K562 (cell line): ENCODE measurements around the gene CBY3. TPM values are rescaled to one million over a fixed set of nuclear protein-coding genes. Genes with fewer than 3 reads are reported as not detected.

ENCODE experiments used
- CBFA2T3 ChIP-seq: fragments of 450-650 bp; IDR thresholded peaks from 2 replicates; pipeline ENCODE4 v1.6.1; 2017
- CXXC5 ChIP-seq: fragments of 250-450 bp; sonication (Bioruptor Pico); IDR thresholded peaks from 2 replicates; pipeline ENCODE4 v1.8.0; 2022; ENCODE audit warnings: inconsistent platforms, mild to moderate bottlenecking, moderate library complexity
- ETS2 ChIP-seq: IDR thresholded peaks from 2 replicates; pipeline ENCODE4 v1.6.1; 2016; ENCODE audit warnings: borderline replicate concordance, missing genetic modification characterization, mild to moderate bottlenecking, moderate library complexity, missing compliant biosample characterization; ENCODE audit not compliant: poor library complexity, severe bottlenecking
- EWSR1 ChIP-seq: fragments of 450-650 bp; IDR thresholded peaks from 2 replicates; pipeline ENCODE4 v1.6.1; 2018; ENCODE audit warnings: borderline replicate concordance, mild to moderate bottlenecking, low read depth, moderate library complexity; ENCODE audit not compliant: partially characterized antibody
- EZH2 ChIP-seq: IDR thresholded peaks from 2 replicates; pipeline ENCODE4 v1.6.1; 2012; ENCODE audit warnings: low read depth, mild to moderate bottlenecking, inconsistent platforms, low read length, borderline replicate concordance
- GATA2 ChIP-seq: sonication (generic); formaldehyde crosslinking; IDR thresholded peaks from 2 replicates; pipeline ENCODE4 v1.4.0; 2020; ENCODE audit warnings: mild to moderate bottlenecking, missing genetic modification reagents
- NFATC3 ChIP-seq: fragments of 450-650 bp; IDR thresholded peaks from 2 replicates; pipeline ENCODE4 v1.6.1; 2017; ENCODE audit warnings: mild to moderate bottlenecking
- NFIX ChIP-seq: fragments of 250-450 bp; sonication (Bioruptor Pico); IDR thresholded peaks from 2 replicates; pipeline ENCODE4 v1.4.0; 2020; ENCODE audit warnings: low read depth, mild to moderate bottlenecking, moderate library complexity
- RB1 ChIP-seq: fragments of 450-650 bp; IDR thresholded peaks from 2 replicates; pipeline ENCODE4 v1.6.1; 2017; ENCODE audit warnings: low read depth, mild to moderate bottlenecking
- SRSF7 ChIP-seq: fragments of 200-400 bp; formaldehyde crosslinking; optimal IDR thresholded peaks from 2 replicates; pipeline ENCODE3; 2017; ENCODE audit warnings: mild to moderate bottlenecking, low read depth, low read length
- TFAP4 ChIP-seq: sonication (generic); formaldehyde crosslinking; IDR thresholded peaks from 2 replicates; pipeline ENCODE4 v1.8.0; 2022; ENCODE audit warnings: missing genetic modification reagents, mild to moderate bottlenecking, moderate library complexity, borderline replicate concordance
- THAP12 ChIP-seq: fragments of 250-450 bp; sonication (Bioruptor Pico); IDR thresholded peaks from 2 replicates; pipeline ENCODE4 v1.9.0; 2021; ENCODE audit warnings: mild to moderate bottlenecking, inconsistent platforms
- TSC22D4 ChIP-seq: fragments of 450-650 bp; IDR thresholded peaks from 2 replicates; pipeline ENCODE4 v1.6.1; 2016; ENCODE audit warnings: missing genetic modification characterization, missing biosample characterization, control low read depth
- ZKSCAN3 ChIP-seq: fragments of 250-450 bp; sonication (Bioruptor Pico); IDR thresholded peaks from 2 replicates; pipeline ENCODE4 v1.4.0; 2020
- ZNF124 ChIP-seq: sonication (generic); formaldehyde crosslinking; IDR thresholded peaks from 2 replicates; pipeline ENCODE4 v1.8.1; 2022; ENCODE audit warnings: missing genetic modification reagents
- polyA plus RNA-seq, 8 experiments: library from polyadenylated mRNA; depleted of rRNA in 4 of 8; stranded (reverse) in 5 of 8; unstranded in 3 of 8; fragments of >200 nt; fragmentation: Nextera tagmentation in 2 of 8; fragmentation: Illumina TruSeq in 1 of 8; extraction: Ambion mirVana in 2 of 8; extraction: Trizol in 1 of 8; gene quantifications; 2 replicates each; pipeline versions ENCODE4 v1.2.1 to v1.2.3, GENCODE V29; 2011 to 2014; ENCODE audit warnings: inconsistent platforms in 1 of 8, missing spikeins in 1 of 8
- total RNA-seq, 7 experiments: library from RNA; depleted of rRNA in 6 of 7; stranded (reverse); fragments of >200 nt in 6 of 7; fragmentation: Illumina TruSeq in 2 of 7; extraction: Trizol in 2 of 7; gene quantifications; 2 replicates each; pipeline versions ENCODE4 v1.2.1 to v1.2.3, GENCODE V29; 2011 to 2021; ENCODE audit warnings: low replicate concordance in 1 of 7
- TF ChIP-seq, protein P1 (sequence below): fragments of 450-650 bp; formaldehyde crosslinking; IDR thresholded peaks from 2 replicates; pipeline ENCODE4 v1.4.0; 2020; ENCODE audit warnings: mild to moderate bottlenecking, moderate library complexity
- TF ChIP-seq, protein P2 (sequence below): sonication (generic); formaldehyde crosslinking; IDR thresholded peaks from 2 replicates; pipeline ENCODE4 v1.4.0; 2020; ENCODE audit warnings: mild to moderate bottlenecking, missing genetic modification reagents
- TF ChIP-seq, protein P3 (sequence below): IDR thresholded peaks from 3 replicates; pipeline ENCODE4 v1.6.1; 2011; ENCODE audit warnings: borderline replicate concordance, mild to moderate bottlenecking, moderate library complexity; ENCODE audit not compliant: insufficient read length; ENCODE audit errors: extremely low read depth

Gene CBY3
- total and polyA plus RNA-seq, 9 of the 15 experiments (the other 6 are each of a cell fraction or from before 2014, with no cell fraction given), result not detected

- TF ChIP-seq, protein P1, sequence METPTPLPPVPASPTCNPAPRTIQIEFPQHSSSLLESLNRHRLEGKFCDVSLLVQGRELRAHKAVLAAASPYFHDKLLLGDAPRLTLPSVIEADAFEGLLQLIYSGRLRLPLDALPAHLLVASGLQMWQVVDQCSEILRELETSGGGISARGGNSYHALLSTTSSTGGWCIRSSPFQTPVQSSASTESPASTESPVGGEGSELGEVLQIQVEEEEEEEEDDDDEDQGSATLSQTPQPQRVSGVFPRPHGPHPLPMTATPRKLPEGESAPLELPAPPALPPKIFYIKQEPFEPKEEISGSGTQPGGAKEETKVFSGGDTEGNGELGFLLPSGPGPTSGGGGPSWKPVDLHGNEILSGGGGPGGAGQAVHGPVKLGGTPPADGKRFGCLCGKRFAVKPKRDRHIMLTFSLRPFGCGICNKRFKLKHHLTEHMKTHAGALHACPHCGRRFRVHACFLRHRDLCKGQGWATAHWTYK (CRISPR knock-in tag), result peak; percentile 73; the same call in 1 of the 2 replicates
- TF ChIP-seq TFAP4 (CRISPR knock-in tag), result peak; percentile 77
- TF ChIP-seq EWSR1, result no peak
- no peak for TF ChIP-seq ZKSCAN3 (CRISPR knock-in tag)
- no peak for TF ChIP-seq NFATC3
- TF ChIP-seq TSC22D4 (tag), result no peak
- TF ChIP-seq ZNF124 (CRISPR knock-in tag), result no peak; the same call in 1 of the 2 replicates
- TF ChIP-seq SRSF7, result no peak
- TF ChIP-seq CXXC5 (CRISPR knock-in tag), result peak; percentile 86
- TF ChIP-seq RB1, result peak; percentile 78
- TF ChIP-seq, protein P2, sequence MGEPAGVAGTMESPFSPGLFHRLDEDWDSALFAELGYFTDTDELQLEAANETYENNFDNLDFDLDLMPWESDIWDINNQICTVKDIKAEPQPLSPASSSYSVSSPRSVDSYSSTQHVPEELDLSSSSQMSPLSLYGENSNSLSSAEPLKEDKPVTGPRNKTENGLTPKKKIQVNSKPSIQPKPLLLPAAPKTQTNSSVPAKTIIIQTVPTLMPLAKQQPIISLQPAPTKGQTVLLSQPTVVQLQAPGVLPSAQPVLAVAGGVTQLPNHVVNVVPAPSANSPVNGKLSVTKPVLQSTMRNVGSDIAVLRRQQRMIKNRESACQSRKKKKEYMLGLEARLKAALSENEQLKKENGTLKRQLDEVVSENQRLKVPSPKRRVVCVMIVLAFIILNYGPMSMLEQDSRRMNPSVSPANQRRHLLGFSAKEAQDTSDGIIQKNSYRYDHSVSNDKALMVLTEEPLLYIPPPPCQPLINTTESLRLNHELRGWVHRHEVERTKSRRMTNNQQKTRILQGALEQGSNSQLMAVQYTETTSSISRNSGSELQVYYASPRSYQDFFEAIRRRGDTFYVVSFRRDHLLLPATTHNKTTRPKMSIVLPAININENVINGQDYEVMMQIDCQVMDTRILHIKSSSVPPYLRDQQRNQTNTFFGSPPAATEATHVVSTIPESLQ (CRISPR knock-in tag), result no peak; the same call in none of the 2 replicates
- TF ChIP-seq CBFA2T3, result no peak
- TF ChIP-seq THAP12, result peak; percentile 91
- TF ChIP-seq, protein P3, sequence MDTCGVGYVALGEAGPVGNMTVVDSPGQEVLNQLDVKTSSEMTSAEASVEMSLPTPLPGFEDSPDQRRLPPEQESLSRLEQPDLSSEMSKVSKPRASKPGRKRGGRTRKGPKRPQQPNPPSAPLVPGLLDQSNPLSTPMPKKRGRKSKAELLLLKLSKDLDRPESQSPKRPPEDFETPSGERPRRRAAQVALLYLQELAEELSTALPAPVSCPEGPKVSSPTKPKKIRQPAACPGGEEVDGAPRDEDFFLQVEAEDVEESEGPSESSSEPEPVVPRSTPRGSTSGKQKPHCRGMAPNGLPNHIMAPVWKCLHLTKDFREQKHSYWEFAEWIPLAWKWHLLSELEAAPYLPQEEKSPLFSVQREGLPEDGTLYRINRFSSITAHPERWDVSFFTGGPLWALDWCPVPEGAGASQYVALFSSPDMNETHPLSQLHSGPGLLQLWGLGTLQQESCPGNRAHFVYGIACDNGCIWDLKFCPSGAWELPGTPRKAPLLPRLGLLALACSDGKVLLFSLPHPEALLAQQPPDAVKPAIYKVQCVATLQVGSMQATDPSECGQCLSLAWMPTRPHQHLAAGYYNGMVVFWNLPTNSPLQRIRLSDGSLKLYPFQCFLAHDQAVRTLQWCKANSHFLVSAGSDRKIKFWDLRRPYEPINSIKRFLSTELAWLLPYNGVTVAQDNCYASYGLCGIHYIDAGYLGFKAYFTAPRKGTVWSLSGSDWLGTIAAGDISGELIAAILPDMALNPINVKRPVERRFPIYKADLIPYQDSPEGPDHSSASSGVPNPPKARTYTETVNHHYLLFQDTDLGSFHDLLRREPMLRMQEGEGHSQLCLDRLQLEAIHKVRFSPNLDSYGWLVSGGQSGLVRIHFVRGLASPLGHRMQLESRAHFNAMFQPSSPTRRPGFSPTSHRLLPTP, result no peak
- no peak for TF ChIP-seq EZH2
- TF ChIP-seq GATA2 (CRISPR knock-in tag), result no peak
- TF ChIP-seq NFIX (CRISPR knock-in tag), result no peak
- no peak for TF ChIP-seq ETS2
These were observed 2.4 kb downstream of the CBY3 start (continued) for GRCh38 chr5:179678223-179679013.
